Bronchial epithelial cell (primary cell): ENCODE measurements around the gene ASXL1. TPM values are rescaled to one million over a fixed set of nuclear protein-coding genes. Genes with fewer than 3 reads are reported as not detected.

ENCODE experiments used
- DNase-seq: peaks from one replicate; pipeline ENCODE4 v3.0.0-alpha.2; 2010; ENCODE audit warnings: low read depth
- FAIRE-seq: peaks from 2 replicates; lab custom pipeline; 2011; peaks lifted over from hg19 to GRCh38; lab: Jason Lieb, UNC
- H3K27me3 ChIP-seq: 2 replicates; pipeline ENCODE4 v1.5.1; 2011; ENCODE audit warnings: low read length; ENCODE audit not compliant: control insufficient read depth, insufficient read depth
- H3K36me3 ChIP-seq: 2 replicates; pipeline ENCODE4 v1.5.1; 2011; ENCODE audit warnings: low read length; ENCODE audit not compliant: control insufficient read depth, insufficient read depth
- H3K4me3 ChIP-seq: 2 replicates; pipeline ENCODE4 v1.5.1; 2011; ENCODE audit warnings: mild to moderate bottlenecking, low read depth, low read length, control low read depth
- total RNA-seq: library from RNA; depleted of rRNA; stranded (reverse); fragments of >200 nt; gene quantifications from 2 replicates; pipeline ENCODE4 v1.2.1, GENCODE V29; 2014
- TF ChIP-seq, protein P1 (sequence below): IDR thresholded peaks from 2 replicates; pipeline ENCODE4 v1.5.1; 2011; ENCODE audit warnings: mild to moderate bottlenecking, moderate library complexity, low read length, control low read depth, inconsistent platforms; ENCODE audit not compliant: insufficient read depth, severe bottlenecking

The ASXL1 gene
- total RNA-seq, 1 donor from 2014 or later = 17.6 TPM

DNA sequence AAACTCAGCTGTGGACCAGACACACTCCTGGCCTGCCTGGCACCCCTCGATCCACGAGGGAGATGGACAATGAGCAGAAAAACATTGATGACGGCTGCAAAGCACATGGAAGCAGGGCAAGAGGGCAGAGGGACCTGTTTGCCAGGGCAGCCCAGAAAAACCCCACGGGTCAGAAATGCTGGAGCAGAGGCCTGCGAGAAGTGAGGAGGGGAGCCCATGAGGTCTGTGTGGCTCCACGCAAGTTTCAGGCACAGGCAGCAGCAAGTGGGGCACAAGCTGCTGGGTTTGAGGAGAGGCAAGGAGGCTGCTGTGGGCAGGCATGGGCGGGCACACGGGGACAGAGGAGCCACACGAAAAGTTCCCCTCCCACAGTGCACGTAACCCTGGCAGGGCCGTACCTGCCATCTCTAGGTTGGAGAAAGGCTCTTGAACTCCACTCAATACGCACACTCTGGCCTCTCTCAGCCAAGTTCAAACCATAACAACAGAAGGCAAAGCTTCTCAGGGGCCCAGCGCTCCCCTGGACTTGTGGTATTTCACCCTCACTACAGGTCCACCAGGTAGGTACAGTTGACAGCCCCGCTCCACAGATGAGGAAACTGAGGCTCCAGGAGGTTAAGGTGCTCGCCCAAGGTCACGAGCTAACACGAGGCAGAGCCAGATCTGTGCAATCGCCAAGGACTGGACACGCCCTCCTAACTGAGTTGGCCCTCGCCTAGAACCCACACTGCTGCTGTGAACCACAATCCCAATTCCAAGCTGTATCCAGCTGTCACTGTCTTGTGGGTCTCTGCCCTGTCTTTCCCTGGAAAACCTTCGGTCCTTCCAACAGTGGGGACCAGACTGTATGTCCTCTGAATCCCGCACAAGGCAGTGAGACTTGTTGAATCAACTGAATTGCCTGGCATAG is 118.8 kb downstream of the ASXL1 start:
- H3K36me3 ChIP-seq = peaks cover 5% of the 10 kb centered on the region
- DNase-seq (no peak), FAIRE-seq (no peak)
- TF ChIP-seq, protein P1, sequence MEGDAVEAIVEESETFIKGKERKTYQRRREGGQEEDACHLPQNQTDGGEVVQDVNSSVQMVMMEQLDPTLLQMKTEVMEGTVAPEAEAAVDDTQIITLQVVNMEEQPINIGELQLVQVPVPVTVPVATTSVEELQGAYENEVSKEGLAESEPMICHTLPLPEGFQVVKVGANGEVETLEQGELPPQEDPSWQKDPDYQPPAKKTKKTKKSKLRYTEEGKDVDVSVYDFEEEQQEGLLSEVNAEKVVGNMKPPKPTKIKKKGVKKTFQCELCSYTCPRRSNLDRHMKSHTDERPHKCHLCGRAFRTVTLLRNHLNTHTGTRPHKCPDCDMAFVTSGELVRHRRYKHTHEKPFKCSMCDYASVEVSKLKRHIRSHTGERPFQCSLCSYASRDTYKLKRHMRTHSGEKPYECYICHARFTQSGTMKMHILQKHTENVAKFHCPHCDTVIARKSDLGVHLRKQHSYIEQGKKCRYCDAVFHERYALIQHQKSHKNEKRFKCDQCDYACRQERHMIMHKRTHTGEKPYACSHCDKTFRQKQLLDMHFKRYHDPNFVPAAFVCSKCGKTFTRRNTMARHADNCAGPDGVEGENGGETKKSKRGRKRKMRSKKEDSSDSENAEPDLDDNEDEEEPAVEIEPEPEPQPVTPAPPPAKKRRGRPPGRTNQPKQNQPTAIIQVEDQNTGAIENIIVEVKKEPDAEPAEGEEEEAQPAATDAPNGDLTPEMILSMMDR = no peak
- no peaks in the 10 kb centered on the region for H3K27me3 ChIP-seq
- H3K4me3 ChIP-seq = no peak overlapping the region

DNA sequence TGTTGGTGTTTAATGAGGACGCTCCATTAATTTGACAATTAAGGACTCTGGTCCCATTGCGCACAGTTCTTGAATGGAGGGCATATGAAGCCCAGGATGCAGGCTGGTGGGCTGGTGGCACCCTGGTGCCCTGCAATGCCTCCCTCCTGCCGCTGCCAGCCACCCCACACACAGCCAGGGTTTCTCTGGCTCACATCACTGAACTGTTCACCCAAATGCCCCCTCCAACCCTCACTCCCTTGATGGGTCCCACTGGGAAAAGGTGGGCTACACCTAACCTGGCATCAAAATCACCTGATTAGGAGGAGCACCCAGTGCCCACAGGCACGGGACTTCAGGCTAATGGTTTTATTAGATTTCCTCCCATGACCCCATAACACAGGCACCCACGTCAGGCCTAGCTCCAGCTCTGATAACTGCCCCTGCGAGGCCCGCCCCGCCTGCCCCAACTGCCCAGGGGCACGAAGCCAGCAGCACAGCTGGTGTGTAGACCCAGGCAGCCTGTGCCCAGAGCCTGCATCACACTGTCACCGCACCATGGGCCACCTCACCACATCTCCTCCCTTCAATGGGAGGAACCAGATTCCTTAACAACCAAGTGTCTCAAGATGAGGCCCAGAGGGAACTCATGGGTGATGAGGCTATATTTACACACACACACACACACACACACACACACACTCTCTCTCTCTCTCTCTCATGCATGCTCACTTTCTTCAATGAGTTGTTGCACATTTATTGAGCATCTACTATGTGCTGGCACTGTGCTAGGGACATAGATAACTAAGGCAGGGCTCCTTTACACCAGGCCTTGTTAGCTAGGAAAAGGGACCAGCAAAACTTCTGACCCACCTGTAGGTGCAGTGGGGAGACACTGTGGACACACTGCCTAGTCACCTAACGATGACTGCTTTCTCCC is 119.7 kb downstream of the ASXL1 start:
- DNase-seq (no peak), FAIRE-seq (no peak)
- H3K27me3 ChIP-seq = no peaks in the 10 kb centered on the region
- no peak overlapping the region for H3K4me3 ChIP-seq
- TF ChIP-seq, protein P1 = no peak
- peaks cover 1% of the 10 kb centered on the region for H3K36me3 ChIP-seq

GRCh38 chr20:32478576-32478975 is 120.4 kb downstream of the ASXL1 start:
- no peak for DNase-seq
- no peak for FAIRE-seq

DNA sequence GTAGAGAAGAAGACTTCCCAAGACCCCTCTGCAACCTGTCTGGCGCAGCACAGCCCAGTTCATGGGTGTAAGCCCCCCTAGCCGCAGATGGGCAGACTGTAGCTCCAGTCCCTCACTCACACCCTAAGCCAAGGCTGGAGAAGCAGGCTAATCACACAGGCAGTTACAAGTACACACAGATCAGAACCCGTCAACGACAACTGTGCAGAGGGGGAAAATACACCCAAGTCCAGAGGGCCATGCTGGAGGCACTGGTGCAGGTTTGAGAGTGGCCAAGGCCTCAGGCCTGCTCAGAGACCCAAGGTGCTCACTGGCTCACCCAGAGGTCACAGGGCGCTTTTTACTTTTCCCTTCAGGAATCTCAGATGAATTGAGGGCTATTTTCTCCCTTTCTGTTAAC is 120.9 kb downstream of the ASXL1 start:
- Histone ChIP-seq H3K4me3 (no peak overlapping the region), H3K36me3 (peaks cover under 1% of the 10 kb centered on the region), H3K27me3 (no peaks in the 10 kb centered on the region)
- DNase-seq (no peak), FAIRE-seq (no peak)
- TF ChIP-seq, protein P1 = no peak

More at GRCh38 chr20:32478576-32478975, 120.4 kb downstream of the ASXL1 start:
- Histone ChIP-seq H3K27me3 (no peaks in the 10 kb centered on the region), H3K4me3 (no peak overlapping the region), H3K36me3 (peaks cover 1% of the 10 kb centered on the region)
- TF ChIP-seq, protein P1 = no peak

- FAIRE-seq (no peak), DNase-seq (no peak)
- TF ChIP-seq, protein P1 = no peak
- Histone ChIP-seq H3K36me3 (no peaks in the 10 kb centered on the region), H3K27me3 (no peaks in the 10 kb centered on the region), H3K4me3 (no peak overlapping the region)
These were observed 121.6 kb downstream of the ASXL1 start for GRCh38 chr20:32479697-32480171.
